IMR-90 (cell line): ENCODE data around the gene EML6. TPM values are rescaled to one million over a fixed set of nuclear protein-coding genes. Genes with fewer than 3 reads are reported as not detected.

Experiments used
- ATAC-seq: fragments of 200-7000 bp; cut with Tn5 transposase; 2 replicates; pipeline ENCODE4 v1.9.1; 2020; ENCODE audit warnings: low read depth, mild to moderate bottlenecking, moderate library complexity
- BruUV-seq: library from RNA; stranded (reverse); fragments of 400-500 nt; replicated peaks from 2 replicates; lab custom pipeline; 2021; lab: Mats Ljungman, UMichigan
- CTCF ChIA-PET: fragments of 300-600 bp; formaldehyde crosslinking; extraction: SDS; loops from one replicate; lab custom pipeline; 2021; ENCODE audit warnings: antibody characterized with exemption; lab: Yijun Ruan, JAX
- POLR2A ChIA-PET: fragments of 300-600 bp; sonication (Branson Sonifier 250); formaldehyde crosslinking; loops from one replicate; lab custom pipeline; 2022; ENCODE audit warnings: antibody characterized with exemption; ENCODE audit not compliant: unreplicated experiment; lab: Charles Lee
- DNase-seq: peaks from one replicate; pipeline ENCODE4 v3.0.0; 2013
- H2AFZ ChIP-seq: replicated peaks from 2 replicates; pipeline ENCODE3; 2013; ENCODE audit warnings: low read length, mild to moderate bottlenecking; ENCODE audit not compliant: poor library complexity
- H2AK5ac ChIP-seq: 2 replicates; pipeline ENCODE4 v1.6.1; 2013; ENCODE audit warnings: low read depth, low read length, inconsistent platforms
- H2AK9ac ChIP-seq: replicated peaks from 2 replicates; pipeline ENCODE3; 2013; ENCODE audit warnings: mild to moderate bottlenecking, low read depth, low read length, moderate library complexity; ENCODE audit not compliant: poor library complexity
- H2BK120ac ChIP-seq: 2 replicates; pipeline ENCODE4 v1.6.1; 2013; ENCODE audit warnings: low read depth, low read length, inconsistent platforms
- H2BK15ac ChIP-seq: 3 replicates; pipeline ENCODE4 v1.6.1; 2013; ENCODE audit warnings: low read depth, low read length, inconsistent platforms
- H2BK20ac ChIP-seq: 2 replicates; pipeline ENCODE4 v1.6.1; 2013; ENCODE audit warnings: low read depth, mild to moderate bottlenecking, inconsistent platforms, low read length, moderate library complexity
- H2BK5ac ChIP-seq: 2 replicates; pipeline ENCODE4 v1.6.1; 2013; ENCODE audit warnings: mild to moderate bottlenecking, low read depth, low read length, inconsistent platforms; ENCODE audit not compliant: poor library complexity, severe bottlenecking
- H3K14ac ChIP-seq: replicated peaks from 2 replicates; pipeline ENCODE4 v1.6.1; 2013; ENCODE audit warnings: low read depth, low read length, inconsistent platforms
- H3K18ac ChIP-seq: 2 replicates; pipeline ENCODE4 v1.6.1; 2013; ENCODE audit warnings: low read depth, low read length, control low read depth
- H3K23ac ChIP-seq: 2 replicates; pipeline ENCODE4 v1.6.1; 2013; ENCODE audit warnings: low read depth, low read length, inconsistent platforms
- H3K27ac ChIP-seq: 2 replicates; pipeline ENCODE4 v1.5.1; 2013; ENCODE audit warnings: mild to moderate bottlenecking, control low read depth, low read length; ENCODE audit not compliant: insufficient read depth
- H3K27me3 ChIP-seq: 2 replicates; pipeline ENCODE4 v1.6.1; 2013; ENCODE audit warnings: low read length; ENCODE audit not compliant: control insufficient read depth, insufficient read depth
- H3K36me3 ChIP-seq: 2 replicates; pipeline ENCODE4 v1.6.1; 2013; ENCODE audit warnings: low read length, mixed read lengths; ENCODE audit not compliant: control insufficient read depth, insufficient read depth
- H3K4ac ChIP-seq: 2 replicates; pipeline ENCODE4 v1.6.1; 2013; ENCODE audit warnings: low read depth, low read length, inconsistent platforms
- H3K4me1 ChIP-seq: 2 replicates; pipeline ENCODE4 v1.6.1; 2013; ENCODE audit warnings: low read length, mixed read lengths; ENCODE audit not compliant: control insufficient read depth, insufficient read depth
- H3K4me2 ChIP-seq: 2 replicates; pipeline ENCODE4 v1.6.1; 2013; ENCODE audit warnings: low read depth, mild to moderate bottlenecking, control low read depth, low read length, moderate library complexity
- H3K4me3 ChIP-seq: 2 replicates; pipeline ENCODE4 v1.5.1; 2013; ENCODE audit warnings: low read depth, mild to moderate bottlenecking, control low read depth, low read length, moderate library complexity; ENCODE audit not compliant: insufficient read depth
- H3K56ac ChIP-seq: 2 replicates; pipeline ENCODE4 v1.6.1; 2013; ENCODE audit warnings: low read length, inconsistent platforms; ENCODE audit not compliant: insufficient read depth; ENCODE audit errors: extremely low read depth
- H3K79me1 ChIP-seq, 2 experiments: 2 replicates each; pipeline ENCODE4 v1.6.1; 2013; ENCODE audit warnings: low read length in 2 of 2, inconsistent platforms in 1 of 2, low read depth in 1 of 2
- H3K9ac ChIP-seq: 2 replicates; pipeline ENCODE4 v1.6.1; 2013; ENCODE audit warnings: low read depth, low read length, control low read depth
- H3K9me1 ChIP-seq: 2 replicates; pipeline ENCODE4 v1.6.1; 2013; ENCODE audit warnings: low read length, inconsistent platforms; ENCODE audit not compliant: insufficient read depth
- H3K9me3 ChIP-seq: 2 replicates; pipeline ENCODE4 v1.6.1; 2013; ENCODE audit warnings: low read length; ENCODE audit not compliant: control insufficient read depth, insufficient read depth
- H4K20me1 ChIP-seq: 2 replicates; pipeline ENCODE4 v1.6.1; 2013; ENCODE audit warnings: low read length, inconsistent platforms; ENCODE audit not compliant: insufficient read depth
- H4K5ac ChIP-seq: 2 replicates; pipeline ENCODE4 v1.6.1; 2013; ENCODE audit warnings: mild to moderate bottlenecking, low read depth, low read length, control low read depth
- H4K8ac ChIP-seq, 2 experiments: 2 replicates each; pipeline ENCODE4 v1.6.1; 2013; ENCODE audit warnings: low read depth in 2 of 2, low read length in 2 of 2, control low read depth in 1 of 2, inconsistent platforms in 1 of 2
- H4K91ac ChIP-seq: 2 replicates; pipeline ENCODE4 v1.6.1; 2013; ENCODE audit warnings: low read depth, low read length, inconsistent platforms; ENCODE audit not compliant: insufficient read depth
- BHLHE40 ChIP-seq: fragments of 150-350 bp; IDR thresholded peaks from 2 replicates; pipeline ENCODE4 v1.6.1; 2016; ENCODE audit warnings: mild to moderate bottlenecking, low read depth, low read length
- CEBPB ChIP-seq: IDR thresholded peaks from 2 replicates; pipeline ENCODE4 v1.6.1; 2012; ENCODE audit warnings: low read depth, low read length, improper control_type of control experiment
- SMC3 ChIP-seq: fragments of 150-350 bp; IDR thresholded peaks from 2 replicates; pipeline ENCODE4 v1.6.1; 2016; ENCODE audit warnings: low read depth, mild to moderate bottlenecking, antibody characterized with exemption, low read length, moderate library complexity
- WGBS, 2 experiments: methylation state at CpG; one replicate each; pipeline versions ENCODE4 v1.1.5 to v1.1.7; 2013; ENCODE audit warnings: missing lambda C conversion rate in 2 of 2; ENCODE audit not compliant: insufficient read length in 1 of 2; ENCODE audit errors: extremely low coverage in 2 of 2; 5-methylcytosine and 5-hydroxymethylcytosine counted together
- dilution Hi-C: fragments of 300-500 bp; cut with HindIII; formaldehyde crosslinking; loops from one replicate; pipeline ENCODE4 v1.14.3; 2018; ENCODE audit warnings: low sequenced_read_pairs; ENCODE audit not compliant: unreplicated experiment
- in situ Hi-C: fragments of 300-500 bp; cut with MboI; formaldehyde crosslinking; loops from 3 replicates; pipeline ENCODE4 v1.14.3; 2019; ENCODE audit warnings: low sequenced_read_pairs, inconsistent platforms, mixed read lengths
- intact Hi-C: fragments of 100-400 bp; cut with micrococcal nuclease; formaldehyde crosslinking; loops from 2 replicates; pipeline ENCODE4 v1.10.0; 2022
- polyA plus RNA-seq, 3 experiments: library from polyadenylated mRNA; depleted of rRNA; stranded (reverse); fragments of >200 nt; gene quantifications; 2 replicates each; pipeline ENCODE4 v1.2.3, GENCODE V29; 2012; ENCODE audit warnings: low replicate concordance in 1 of 3
- total RNA-seq: library from RNA; depleted of rRNA; stranded (reverse); fragments of >200 nt; gene quantifications from 2 replicates; pipeline ENCODE4 v1.2.3, GENCODE V29; 2012

EML6 gene
- total and polyA plus RNA-seq, 2 of the 4 experiments (the other 2 are of a cell fraction) = 0.18 to 0.19 TPM

DNA sequence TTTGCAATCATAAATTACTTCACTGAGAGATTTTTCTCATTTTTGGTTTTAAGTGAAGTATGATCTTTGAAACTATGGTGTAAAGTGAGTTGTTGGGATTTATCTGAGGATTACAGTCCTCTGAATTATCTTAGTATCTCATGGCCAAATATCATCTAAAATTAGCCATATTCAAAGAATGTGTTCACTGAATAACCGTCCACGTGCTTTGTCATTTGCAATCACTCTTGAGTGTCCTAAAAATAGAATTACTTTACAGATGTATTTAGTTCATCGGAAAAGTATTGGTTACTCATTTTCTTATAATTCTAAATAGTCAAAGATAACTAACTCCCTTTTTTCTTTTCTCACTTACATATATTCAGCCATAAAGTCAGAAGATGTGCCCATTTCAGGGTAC is 185.5 kb downstream of the EML6 start:
- Histone ChIP-seq H3K36me3 (no peaks in the 10 kb centered on the region), H4K91ac (no peak overlapping the region), H3K4me3 (no peak overlapping the region), H2BK5ac (peak overlapping the region; percentile 72), H3K23ac (0 out of 2 replicates have a peak overlapping the region, but pooled peaks have one; percentile 49), H2AFZ (no peak overlapping the region), H2BK15ac (0 out of 3 replicates have a peak overlapping the region, but pooled peaks have one; percentile 66), H4K8ac (peak overlapping the region in 1 of 2 experiments; percentile 82; a peak in 2 of 4 replicates), H3K4ac (peak overlapping the region; percentile 73; the same call in 1 of the 2 replicates), H4K5ac (no peak overlapping the region; the same call in 1 of the 2 replicates), H2AK9ac (no peak overlapping the region), H3K18ac (no peak overlapping the region), H3K4me1 (peaks cover 9% of the 10 kb centered on the region), H3K14ac (peak overlapping the region; percentile 67; the same call in 1 of the 2 replicates), H3K9me1 (peaks cover 9% of the 10 kb centered on the region), H3K9ac (no peak overlapping the region), H2BK20ac (peak overlapping the region; percentile 66; the same call in 1 of the 2 replicates), H2BK120ac (peak overlapping the region; percentile 90; the same call in 1 of the 2 replicates), H3K27ac (no peak overlapping the region), H4K20me1 (no peaks in the 10 kb centered on the region), H3K27me3 (no peaks in the 10 kb centered on the region), H3K9me3 (no peaks in the 10 kb centered on the region), H3K79me1 (peaks cover 3 to 15% of the 10 kb centered on the region in 2 experiments; a peak in 3 of 4 replicates), H3K4me2 (peak overlapping the region; percentile 48), H2AK5ac (no peak overlapping the region), H3K56ac (no peak overlapping the region)
- TF ChIP-seq CEBPB (0 out of 2 replicates have a peak, but pooled peaks have one; percentile 3), SMC3 (no peak), BHLHE40 (peak; percentile 67; the same call in 1 of the 2 replicates)
- no TSS peak for BruUV-seq
- intact Hi-C loops (no loop called here), dilution Hi-C loops (no loop called here), in situ Hi-C loops (loop anchor here (5.0 kb wide), 1 partner anchor 258 kb away; no protein-coding TSS in a partner anchor)
- peak; percentile 69 for DNase-seq
- ChIA-PET POLR2A (no interaction called here), CTCF (no interaction called here)
- ATAC-seq = peak; percentile 31
- no CpG with 5 or more reads among the region's 3 CpGs for WGBS, 2 experiments
